NCI-H1694 (cell line): ENCODE data around the gene OPN4.

Source experiments
- DNase-seq: peaks from one replicate; lab custom pipeline; 2025; lab: John Stamatoyannopoulos, UW

OPN4 gene

GRCh38 chr10:86699991-86700840 lies 45.9 kb downstream of the OPN4 start:
- no peak for DNase-seq

DNA sequence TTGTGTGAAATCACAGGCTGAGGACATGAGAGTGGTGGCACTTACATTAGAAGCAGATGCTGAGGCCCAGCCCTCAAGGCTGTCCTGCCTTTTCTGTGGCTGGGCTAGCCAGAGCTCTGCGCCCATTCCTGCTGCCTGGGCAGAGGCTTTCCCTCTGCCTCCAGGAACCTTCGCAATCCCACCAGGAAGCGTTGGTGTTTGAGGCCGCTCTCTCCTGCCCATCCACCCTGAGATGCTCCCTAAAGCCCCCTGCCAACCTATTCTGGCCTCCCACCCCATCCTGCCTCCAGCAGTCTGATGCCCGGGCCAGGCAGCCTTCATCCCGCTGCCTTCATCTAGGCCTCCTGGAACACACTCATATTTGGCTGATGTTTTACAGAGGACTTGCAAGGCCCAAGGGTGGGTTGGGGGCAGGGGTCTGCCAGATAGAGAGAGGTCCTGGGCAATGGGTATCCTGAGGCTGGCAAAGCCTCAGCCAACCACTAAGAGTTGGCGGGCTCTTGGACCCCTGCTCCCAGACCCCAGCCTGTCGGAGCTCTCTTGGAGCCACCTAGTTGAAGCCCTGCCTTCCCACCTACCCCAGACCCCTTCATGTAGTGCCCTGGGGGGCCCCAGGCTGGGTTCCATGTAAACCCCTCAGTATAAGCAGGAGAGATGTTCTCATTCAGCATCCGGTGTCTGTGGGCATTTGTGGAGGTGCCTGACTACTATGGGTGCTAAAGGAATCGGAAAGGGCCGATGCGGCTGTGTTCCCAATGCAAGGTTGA lies 46.7 kb downstream of the OPN4 start:
- no peak for DNase-seq

GRCh38 chr10:86703176-86703575 lies 48.8 kb downstream of the OPN4 start:
- no peak for DNase-seq

- no peak for DNase-seq
These were observed 50.8 kb downstream of the OPN4 start for GRCh38 chr10:86705139-86705538.

GRCh38 chr10:86705905-86706304 lies 51.6 kb downstream of the OPN4 start:
- DNase-seq: no peak

DNA sequence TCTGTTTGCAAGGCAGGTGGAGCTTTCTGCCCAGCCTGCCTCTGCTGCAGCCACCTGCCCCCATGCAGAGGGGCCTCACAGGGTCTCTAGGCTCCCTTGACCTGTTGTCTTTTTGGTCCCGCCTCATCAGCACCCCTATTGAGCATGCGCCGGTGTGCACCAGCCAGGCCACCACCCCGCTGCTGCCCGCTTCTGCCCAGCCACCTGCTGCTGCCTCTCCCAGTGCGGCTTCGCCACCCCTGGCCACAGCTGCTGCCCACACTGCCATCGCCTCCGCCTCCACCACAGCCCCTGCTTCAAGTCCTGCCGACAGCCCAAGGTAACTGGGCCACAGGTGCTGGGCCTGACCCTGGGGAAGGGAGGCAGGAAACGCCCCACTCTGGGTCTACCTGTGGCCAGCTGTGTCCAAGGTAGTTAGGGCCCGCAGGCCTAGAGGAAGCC lies 52.1 kb downstream of the OPN4 start:
- DNase-seq: no peak

DNA sequence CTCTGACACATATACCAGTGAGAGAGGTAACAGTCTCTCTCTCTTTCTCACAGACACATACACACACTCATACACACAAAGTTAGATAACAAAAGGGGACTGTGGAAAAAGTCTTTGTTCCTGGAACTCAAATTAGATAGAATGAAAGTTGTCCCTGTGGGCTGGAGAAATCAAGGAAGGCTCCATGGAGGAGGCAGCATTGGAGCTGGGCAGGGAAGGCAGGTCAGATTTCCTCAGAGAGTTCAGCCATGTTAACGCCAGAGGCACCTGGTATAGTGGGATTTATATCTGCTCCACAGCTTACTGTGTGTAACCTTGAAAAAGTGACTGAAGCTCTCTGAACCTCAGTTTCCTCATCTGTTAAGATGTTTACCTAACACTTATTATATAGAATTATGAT lies 52.6 kb downstream of the OPN4 start:
- DNase-seq: no peak

GRCh38 chr10:86707505-86707904 lies 53.2 kb downstream of the OPN4 start:
- no peak for DNase-seq

- no peak for DNase-seq
These were observed 53.9 kb downstream of the OPN4 start for GRCh38 chr10:86708068-86708782.

DNA sequence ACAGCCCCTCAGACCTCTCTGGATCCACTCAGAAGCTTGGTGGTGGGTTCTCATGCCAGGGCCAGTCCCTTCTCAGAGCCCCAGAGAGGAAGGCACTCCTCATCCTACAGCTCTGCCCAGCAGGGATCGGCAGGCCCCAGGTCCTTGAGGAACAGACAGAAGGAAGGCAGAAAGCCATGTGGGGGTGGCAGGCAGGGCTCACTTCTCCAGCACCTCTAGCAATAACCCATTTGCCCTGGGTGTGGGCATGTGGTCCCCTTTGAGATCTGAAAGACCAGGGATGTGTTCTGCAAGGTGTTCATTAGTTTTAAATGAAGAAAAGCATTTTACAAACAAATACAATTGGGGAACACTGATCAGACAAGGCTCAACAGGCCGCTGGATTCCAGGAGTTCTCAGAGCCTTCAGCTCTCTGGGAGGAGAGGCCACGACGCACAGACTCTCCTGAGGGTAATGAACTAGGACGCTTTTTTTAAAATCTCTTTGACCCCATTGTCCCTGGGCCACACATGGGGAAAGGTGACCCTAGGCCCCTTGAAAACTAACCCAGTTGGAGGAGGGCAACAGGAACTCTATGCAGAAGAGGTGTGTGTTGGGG lies 54.5 kb downstream of the OPN4 start:
- no peak for DNase-seq

GRCh38 chr10:86709396-86710185 lies 55.2 kb downstream of the OPN4 start:
- no peak for DNase-seq

GRCh38 chr10:86710987-86711512 lies 56.7 kb downstream of the OPN4 start:
- DNase-seq: peak; percentile 41

GRCh38 chr10:86711513-86712316 lies 57.4 kb downstream of the OPN4 start:
- no peak for DNase-seq

- peak; percentile 39 for DNase-seq
These were observed 58.0 kb downstream of the OPN4 start for GRCh38 chr10:86712317-86712707.

DNA sequence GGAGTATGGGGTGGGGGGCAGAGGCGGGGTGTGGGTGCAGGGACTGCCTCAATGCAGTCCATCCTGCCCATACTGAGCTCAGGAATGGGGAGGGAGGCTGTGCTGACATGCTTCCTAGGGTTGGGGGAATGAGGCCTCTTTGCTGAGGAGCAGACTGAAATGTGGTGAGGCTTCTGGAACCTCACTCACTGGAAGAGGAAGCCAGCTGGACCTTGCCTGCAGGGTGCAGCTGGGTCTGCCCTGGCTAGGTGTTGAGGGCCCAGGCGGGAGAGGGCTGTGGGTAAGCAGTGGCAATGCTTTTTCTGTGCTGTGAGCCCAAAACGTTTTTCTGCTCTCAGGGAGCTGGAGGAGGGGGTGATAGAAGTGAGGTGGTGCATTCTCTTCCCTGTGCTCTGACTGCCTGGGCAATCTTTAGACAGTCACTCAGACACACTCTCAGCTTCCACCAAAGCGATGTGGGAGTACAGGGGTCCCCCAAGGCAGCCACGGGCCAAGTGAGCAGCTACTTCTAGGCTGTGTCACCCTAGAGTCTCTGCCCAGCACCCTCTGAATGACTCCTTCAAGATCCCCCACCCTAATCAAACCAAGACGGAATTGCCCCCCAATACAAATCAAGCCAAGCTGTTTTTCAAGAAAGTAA lies 60.9 kb downstream of the OPN4 start:
- no peak for DNase-seq

- DNase-seq: no peak
These were observed 61.5 kb downstream of the OPN4 start for GRCh38 chr10:86715836-86716235.
